ENCODE measurements around the gene PRR14L.

DNA sequence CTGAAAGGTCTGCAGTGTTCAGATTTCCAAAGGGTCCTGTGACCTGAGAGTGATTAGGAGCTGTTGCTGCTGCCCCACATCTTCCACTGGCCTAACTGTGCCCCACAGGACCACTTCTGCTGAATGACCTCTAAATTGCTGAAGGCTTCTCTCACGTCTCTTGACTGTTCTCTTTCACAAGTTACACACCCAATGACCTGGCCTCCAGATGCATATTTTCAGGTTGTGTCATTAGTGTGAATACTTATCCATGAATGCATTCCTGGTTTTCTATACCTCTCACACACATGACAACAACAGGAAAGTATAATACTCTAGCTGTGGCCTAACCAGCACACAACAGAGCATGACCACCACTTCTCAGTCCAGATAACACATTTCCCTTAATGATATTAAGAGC, 15.4 kb downstream of the PRR14L start:
- no peak for TF ChIP-seq POLR2A (IDR thresholded peaks at IDR 0.05; ENCODE audit: low read depth, low read length)
- TF ChIP-seq POLR2AphosphoS5 (IDR thresholded peaks at IDR 0.05; ENCODE audit: low read depth, low read length) = no peak
- no peak for TF ChIP-seq TAF1 (IDR thresholded peaks at IDR 0.05; ENCODE audit: borderline replicate concordance, low read depth, low read length)
